ENCODE data around the gene BAHCC1. TPM values are rescaled to one million over a fixed set of nuclear protein-coding genes. Genes with fewer than 3 reads are reported as not detected.

The BAHCC1 gene
- total and polyA plus RNA-seq, 2 of the 4 experiments (the other 2 are of a cell fraction), result 0.36 to 7.8 TPM

DNA sequence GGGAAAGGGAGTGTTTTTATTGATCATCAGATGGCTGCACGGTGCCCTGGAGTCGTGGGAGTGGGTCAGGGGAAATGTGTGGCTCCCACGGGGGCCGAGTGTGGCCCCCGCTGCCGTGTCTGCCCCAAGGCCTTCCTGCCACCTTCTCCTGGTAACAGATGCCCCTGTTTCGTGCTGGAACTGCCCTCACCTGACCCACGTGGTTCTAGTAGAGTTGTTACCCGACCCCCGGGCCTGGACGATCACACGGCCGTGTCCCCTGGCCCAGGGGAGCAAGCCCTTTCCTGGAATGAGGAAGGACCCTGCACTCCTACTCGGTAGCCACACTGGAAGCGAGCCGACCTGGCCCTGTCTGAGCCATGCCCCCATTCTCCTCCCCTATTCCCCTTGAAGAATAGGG is 79.7 kb downstream of the BAHCC1 start:
- H3K4me3 ChIP-seq (ENCODE audit: insufficient read depth, low read depth, low read length), result no peak overlapping the region
- TF ChIP-seq SMC3 (IDR thresholded peaks at IDR 0.05; ENCODE audit: low read depth, low read length), result no peak
- TF ChIP-seq CHD1 (IDR thresholded peaks at IDR 0.05; ENCODE audit: low read depth, low read length), result no peak
- TF ChIP-seq RCOR1 (IDR thresholded peaks at IDR 0.05; ENCODE audit: insufficient replicate concordance, low read length), result no peak
- no peak for TF ChIP-seq POLR2A (IDR thresholded peaks at IDR 0.05; ENCODE audit: low read depth, low read length)
- TF ChIP-seq, protein P1, sequence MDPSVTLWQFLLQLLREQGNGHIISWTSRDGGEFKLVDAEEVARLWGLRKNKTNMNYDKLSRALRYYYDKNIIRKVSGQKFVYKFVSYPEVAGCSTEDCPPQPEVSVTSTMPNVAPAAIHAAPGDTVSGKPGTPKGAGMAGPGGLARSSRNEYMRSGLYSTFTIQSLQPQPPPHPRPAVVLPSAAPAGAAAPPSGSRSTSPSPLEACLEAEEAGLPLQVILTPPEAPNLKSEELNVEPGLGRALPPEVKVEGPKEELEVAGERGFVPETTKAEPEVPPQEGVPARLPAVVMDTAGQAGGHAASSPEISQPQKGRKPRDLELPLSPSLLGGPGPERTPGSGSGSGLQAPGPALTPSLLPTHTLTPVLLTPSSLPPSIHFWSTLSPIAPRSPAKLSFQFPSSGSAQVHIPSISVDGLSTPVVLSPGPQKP (IDR thresholded peaks at IDR 0.05; ENCODE audit: borderline replicate concordance, low read depth, low read length), result no peak
- no peak for TF ChIP-seq FOS (IDR thresholded peaks at IDR 0.05; ENCODE audit: low read depth, low read length)
- no peak for TF ChIP-seq RFX5 (IDR thresholded peaks at IDR 0.05; ENCODE audit: low read depth, low read length)
- TF ChIP-seq CEBPB (IDR thresholded peaks at IDR 0.05; ENCODE audit: low read depth, low read length), result no peak
- no peak for TF ChIP-seq BHLHE40 (IDR thresholded peaks at IDR 0.05; ENCODE audit: low read depth, low read length)
- no peak for TF ChIP-seq MAFK (IDR thresholded peaks at IDR 0.05; ENCODE audit: low read depth, low read length)
- TF ChIP-seq MAZ (IDR thresholded peaks at IDR 0.05; ENCODE audit: borderline replicate concordance, low read depth, low read length), result no peak
- no peak for TF ChIP-seq MXI1 (IDR thresholded peaks at IDR 0.05; ENCODE audit: borderline replicate concordance, low read depth, low read length)
- TF ChIP-seq, protein P2, sequence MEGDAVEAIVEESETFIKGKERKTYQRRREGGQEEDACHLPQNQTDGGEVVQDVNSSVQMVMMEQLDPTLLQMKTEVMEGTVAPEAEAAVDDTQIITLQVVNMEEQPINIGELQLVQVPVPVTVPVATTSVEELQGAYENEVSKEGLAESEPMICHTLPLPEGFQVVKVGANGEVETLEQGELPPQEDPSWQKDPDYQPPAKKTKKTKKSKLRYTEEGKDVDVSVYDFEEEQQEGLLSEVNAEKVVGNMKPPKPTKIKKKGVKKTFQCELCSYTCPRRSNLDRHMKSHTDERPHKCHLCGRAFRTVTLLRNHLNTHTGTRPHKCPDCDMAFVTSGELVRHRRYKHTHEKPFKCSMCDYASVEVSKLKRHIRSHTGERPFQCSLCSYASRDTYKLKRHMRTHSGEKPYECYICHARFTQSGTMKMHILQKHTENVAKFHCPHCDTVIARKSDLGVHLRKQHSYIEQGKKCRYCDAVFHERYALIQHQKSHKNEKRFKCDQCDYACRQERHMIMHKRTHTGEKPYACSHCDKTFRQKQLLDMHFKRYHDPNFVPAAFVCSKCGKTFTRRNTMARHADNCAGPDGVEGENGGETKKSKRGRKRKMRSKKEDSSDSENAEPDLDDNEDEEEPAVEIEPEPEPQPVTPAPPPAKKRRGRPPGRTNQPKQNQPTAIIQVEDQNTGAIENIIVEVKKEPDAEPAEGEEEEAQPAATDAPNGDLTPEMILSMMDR (conservative IDR thresholded peaks at IDR 0.05; ENCODE audit: low read depth, low read length), result no peak
- TF ChIP-seq RAD21 (IDR thresholded peaks at IDR 0.05; ENCODE audit: low read length), result no peak
- TF ChIP-seq, protein P3, sequence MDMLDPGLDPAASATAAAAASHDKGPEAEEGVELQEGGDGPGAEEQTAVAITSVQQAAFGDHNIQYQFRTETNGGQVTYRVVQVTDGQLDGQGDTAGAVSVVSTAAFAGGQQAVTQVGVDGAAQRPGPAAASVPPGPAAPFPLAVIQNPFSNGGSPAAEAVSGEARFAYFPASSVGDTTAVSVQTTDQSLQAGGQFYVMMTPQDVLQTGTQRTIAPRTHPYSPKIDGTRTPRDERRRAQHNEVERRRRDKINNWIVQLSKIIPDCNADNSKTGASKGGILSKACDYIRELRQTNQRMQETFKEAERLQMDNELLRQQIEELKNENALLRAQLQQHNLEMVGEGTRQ (IDR thresholded peaks at IDR 0.05; ENCODE audit: low read depth, low read length), result no peak
- no peak overlapping the region for H2AK9ac ChIP-seq (replicated peaks; ENCODE audit: low read depth, low read length, poor library complexity)
- H2AFZ ChIP-seq (replicated peaks; ENCODE audit: low read length, poor library complexity), result no peak overlapping the region
- peaks cover 3% of the 10 kb centered on the region; the same call in 1 of the 2 replicates for H3K9me1 ChIP-seq (ENCODE audit: insufficient read depth, low read length)
- no peak overlapping the region for H3K9ac ChIP-seq (ENCODE audit: low read depth, low read length)
- H3K23ac ChIP-seq (ENCODE audit: low read depth, low read length), result no peak overlapping the region
- no peak for ATAC-seq (ENCODE audit: low read depth)
- in situ Hi-C loops (cut with MboI; ENCODE audit: low sequenced_read_pairs), result no loop called here
- H3K9me3 ChIP-seq (ENCODE audit: control insufficient read depth, insufficient read depth, low read length), result peaks cover 3% of the 10 kb centered on the region
- no peak overlapping the region for H3K14ac ChIP-seq (replicated peaks; ENCODE audit: low read depth, low read length)
- H2BK20ac ChIP-seq (ENCODE audit: low read depth, low read length), result no peak overlapping the region
- intact Hi-C loops (cut with micrococcal nuclease), result no loop called here
- ChIA-PET CTCF (no interaction called here), POLR2A (ENCODE audit: unreplicated experiment) (no interaction called here)
- no peak overlapping the region for H3K4me2 ChIP-seq (ENCODE audit: low read depth, low read length)
- peaks cover 2% of the 10 kb centered on the region for H3K4me1 ChIP-seq (ENCODE audit: control insufficient read depth, insufficient read depth, low read length)
- H3K56ac ChIP-seq (ENCODE audit: extremely low read depth, insufficient read depth, low read length), result no peak overlapping the region
- DNase-seq, result no peak
- H4K20me1 ChIP-seq (ENCODE audit: insufficient read depth, low read length), result no peaks in the 10 kb centered on the region; the same call in 1 of the 2 replicates
- H2AK5ac ChIP-seq (ENCODE audit: low read depth, low read length), result peak overlapping the region; percentile 23; the same call in 1 of the 2 replicates
- no peak overlapping the region for H2BK5ac ChIP-seq (ENCODE audit: low read depth, low read length, poor library complexity, severe bottlenecking)
- 75% methylated on average over 10 of the region's 16 CpGs; no CpG with 5 or more reads in 1 of the 2 experiments for WGBS, 2 experiments (ENCODE audit: extremely low coverage in 2 of 2, insufficient read length in 1 of 2)
- H2BK15ac ChIP-seq (ENCODE audit: low read depth, low read length), result no peak overlapping the region
- H4K91ac ChIP-seq (ENCODE audit: insufficient read depth, low read depth, low read length), result no peak overlapping the region
- no peaks in the 10 kb centered on the region for H3K36me3 ChIP-seq (ENCODE audit: control insufficient read depth, insufficient read depth, low read length)
- H2BK120ac ChIP-seq (ENCODE audit: low read depth, low read length), result no peak overlapping the region
- no peak overlapping the region for H3K27ac ChIP-seq (ENCODE audit: insufficient read depth, low read length)
- BruUV-seq (replicated peaks), result no TSS peak
- H4K5ac ChIP-seq (ENCODE audit: low read depth, low read length), result no peak overlapping the region
- H3K18ac ChIP-seq (ENCODE audit: low read depth, low read length), result no peak overlapping the region
- dilution Hi-C loops (cut with HindIII; ENCODE audit: low sequenced_read_pairs, unreplicated experiment), result no loop called here
- no peak overlapping the region for H3K4ac ChIP-seq (ENCODE audit: low read depth, low read length)
- H4K8ac ChIP-seq (ENCODE audit: low read depth in 2 of 2, low read length in 2 of 2), result no peak overlapping the region
- H3K27me3 ChIP-seq (ENCODE audit: control insufficient read depth, insufficient read depth, low read length), result no peaks in the 10 kb centered on the region; the same call in 1 of the 2 replicates
- H3K79me1 ChIP-seq (ENCODE audit: low read depth in 1 of 2, low read length in 2 of 2), result no peaks in the 10 kb centered on the region
